ENCODE data around the gene RAD18.

Gene RAD18

DNA sequence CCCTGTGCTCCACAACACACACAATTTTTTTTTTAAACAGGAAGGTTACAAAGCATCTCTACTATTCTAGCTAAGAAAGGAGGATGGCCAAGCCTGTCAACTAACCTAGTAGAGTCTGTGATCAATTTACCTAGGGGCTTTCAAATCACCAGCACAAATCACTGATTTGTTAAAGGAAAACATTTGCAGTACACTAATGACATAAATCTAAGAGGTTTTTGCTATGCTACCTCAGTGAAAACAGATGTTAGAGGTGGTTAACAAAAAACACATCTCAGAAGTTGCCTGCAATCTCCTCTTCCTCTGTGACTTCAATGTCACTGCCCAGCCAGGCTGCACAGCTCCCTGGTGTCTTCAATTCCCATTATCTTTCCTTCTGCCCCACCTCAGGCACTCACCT is 72.0 kb downstream of the RAD18 start:
- no peak for DNase-seq

DNA sequence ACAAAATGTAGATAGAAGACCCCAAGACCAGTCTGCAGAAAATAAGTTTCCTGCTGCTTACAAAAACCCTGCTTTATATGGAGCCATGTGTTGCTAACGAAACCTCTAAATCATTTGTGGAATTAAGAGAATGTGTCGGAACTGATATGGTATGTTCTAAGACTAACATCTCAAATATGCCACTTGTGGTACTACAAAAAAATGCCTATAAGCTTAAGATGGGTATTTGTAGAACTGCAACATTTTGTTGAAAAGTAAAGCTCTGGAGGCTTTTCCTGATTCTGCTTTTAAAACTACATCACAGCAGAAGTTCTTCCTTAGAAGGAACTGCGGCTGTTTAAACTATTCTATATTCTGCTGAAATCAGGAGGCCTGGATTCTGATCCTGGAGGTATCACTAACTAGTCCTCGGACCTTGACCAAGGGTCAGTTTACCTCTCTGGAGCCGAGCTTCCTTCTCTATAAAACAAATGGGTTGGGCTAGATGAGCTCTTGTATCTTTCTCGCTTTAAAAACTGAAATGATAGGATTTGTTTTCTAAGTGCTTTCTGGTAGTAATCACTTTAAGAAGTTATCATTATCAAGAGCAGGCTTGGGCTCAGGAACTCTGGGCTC is 74.9 kb downstream of the RAD18 start:
- no peak for DNase-seq

DNA sequence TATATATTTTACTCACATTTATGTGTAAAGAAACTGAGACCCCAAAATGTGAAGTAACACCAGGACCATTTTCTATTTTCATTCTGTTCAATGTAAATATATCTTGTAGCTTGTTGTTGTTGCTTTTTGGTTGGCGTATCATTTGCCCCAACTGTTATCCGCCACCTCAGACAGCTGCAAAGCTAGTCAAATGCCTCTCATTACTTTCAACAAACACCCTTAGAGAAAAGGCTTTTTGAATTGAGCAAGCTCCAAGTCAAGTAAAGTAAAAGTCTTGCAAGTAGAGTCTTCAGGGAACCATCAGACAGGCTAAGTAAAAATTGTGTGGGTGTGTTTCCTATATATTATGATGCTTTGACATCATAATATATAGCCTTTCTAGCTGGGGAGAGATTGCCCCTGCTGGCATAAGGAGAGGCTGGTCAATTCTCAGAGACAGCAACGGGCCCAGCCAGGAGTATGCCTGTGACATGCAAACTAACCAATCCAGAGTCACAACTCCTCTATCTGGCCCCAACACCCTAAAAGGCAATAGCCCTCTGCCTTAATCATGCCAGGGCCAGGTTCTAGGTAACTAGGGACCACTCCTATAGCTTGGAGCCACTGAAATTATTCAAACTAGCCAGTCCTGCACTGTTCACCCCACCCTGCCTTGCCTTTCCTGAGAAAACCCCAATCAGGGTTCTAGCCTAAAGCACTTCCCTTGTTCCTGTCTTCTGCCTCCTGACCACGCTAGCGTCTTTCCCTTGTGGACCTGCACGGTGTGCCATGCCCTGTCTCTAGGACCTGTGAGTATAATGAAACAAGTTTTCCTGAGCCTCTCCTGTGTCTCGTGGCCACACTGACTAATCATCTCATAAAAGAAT is 75.6 kb downstream of the RAD18 start:
- no peak for DNase-seq

DNA sequence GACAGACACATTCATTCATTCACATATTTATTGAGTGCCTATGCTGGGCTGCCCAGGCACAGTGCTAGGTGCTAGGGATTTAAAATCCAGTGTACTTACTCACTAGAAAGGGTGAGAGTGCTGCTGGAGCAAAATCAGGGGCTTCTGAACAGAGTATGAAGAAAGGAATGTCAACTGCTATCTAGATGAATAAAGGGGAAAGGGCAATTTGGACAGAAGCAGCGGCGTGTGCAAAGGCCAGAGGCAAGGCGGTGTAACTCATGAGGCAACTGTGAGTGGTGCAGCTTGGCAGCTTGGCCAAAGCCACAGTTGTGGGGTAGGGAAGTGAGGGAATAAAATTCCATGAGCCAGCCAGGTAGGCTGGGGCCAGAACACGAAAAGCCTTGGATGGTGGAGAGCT is 76.7 kb downstream of the RAD18 start:
- no peak for DNase-seq

DNA sequence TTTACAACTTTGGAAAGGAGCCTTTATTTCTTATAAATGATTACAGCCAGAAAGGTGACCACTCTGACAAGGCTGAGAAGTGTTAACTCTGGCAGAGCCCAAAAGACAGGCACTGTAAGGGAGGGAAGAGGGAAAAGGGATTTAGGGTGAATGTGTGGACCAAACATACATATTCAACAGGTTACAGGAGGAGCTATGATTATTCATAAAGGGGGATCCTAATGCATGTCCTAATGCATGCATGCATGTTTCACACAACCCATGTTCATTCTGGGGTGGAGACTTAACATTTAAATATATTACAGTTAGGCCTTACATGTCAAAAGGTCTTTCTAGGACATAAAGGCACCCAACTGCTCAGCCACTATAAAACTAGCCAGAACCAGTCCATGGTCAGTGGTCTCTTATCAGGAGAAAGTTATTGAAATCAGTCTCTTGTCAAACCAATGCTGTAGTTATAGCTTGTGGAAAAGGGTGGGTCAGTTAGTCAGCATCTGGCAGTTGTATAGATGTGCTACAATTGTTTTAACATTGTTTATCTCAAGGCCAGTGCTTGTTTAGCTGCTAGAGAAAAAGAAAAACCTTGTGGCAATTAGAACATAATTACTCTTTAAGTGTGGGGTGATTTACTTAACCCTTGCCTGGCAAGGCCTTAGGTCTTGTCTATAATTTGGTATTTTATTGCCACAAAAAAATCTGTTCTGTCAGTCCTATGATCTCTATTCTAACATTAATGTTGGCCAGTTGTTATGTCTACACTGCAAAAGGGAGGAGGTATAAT is 77.5 kb downstream of the RAD18 start:
- DNase-seq: no peak

DNA sequence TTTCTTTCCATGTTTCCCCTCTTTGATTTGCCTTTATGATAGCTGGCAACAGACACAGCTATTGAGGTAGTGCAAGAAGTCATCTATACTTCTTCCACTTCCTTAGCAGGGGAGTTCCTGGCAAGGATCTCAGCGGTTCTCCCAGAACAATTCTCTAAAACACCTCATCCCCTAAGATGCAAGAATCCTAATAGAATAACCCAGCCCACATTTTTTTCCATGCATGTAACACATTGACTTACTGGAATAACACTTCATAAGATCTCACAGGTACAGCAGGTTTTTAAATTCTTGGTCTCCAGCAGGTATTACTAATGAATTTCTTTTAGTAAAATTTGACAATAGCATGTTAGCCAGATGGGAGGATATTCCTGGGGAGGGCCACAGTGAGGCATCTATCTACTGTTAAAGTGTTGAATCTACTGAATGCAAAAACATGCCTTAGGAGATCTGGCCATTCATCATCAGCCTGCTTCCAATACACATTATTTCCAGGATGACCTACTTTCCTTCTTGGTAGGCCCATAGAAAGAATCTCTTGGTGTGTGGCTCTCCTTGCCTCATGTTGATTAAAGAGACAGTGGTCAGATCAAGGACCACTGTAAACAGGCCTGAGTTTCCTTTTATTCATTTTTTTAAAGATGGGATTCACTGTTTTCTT is 78.5 kb downstream of the RAD18 start:
- DNase-seq: no peak

DNA sequence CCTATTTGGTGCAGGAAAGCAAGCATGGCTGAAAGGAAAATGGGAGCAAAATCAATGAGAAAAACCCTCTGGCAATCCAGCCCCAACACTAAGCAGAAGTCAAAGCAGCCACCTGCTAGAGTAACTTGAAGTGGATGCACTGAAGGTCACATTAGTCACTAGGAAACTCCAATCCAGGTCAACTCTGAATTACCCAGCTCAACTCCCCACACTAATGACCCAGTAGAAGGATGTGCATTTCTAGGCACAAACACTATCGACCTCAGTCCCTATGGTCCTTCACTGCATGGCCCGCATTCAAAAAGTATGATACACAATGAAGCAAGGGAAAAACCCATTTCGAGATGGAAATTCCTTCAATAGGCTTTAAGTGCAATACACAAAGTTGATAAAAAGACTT is 80.6 kb downstream of the RAD18 start:
- DNase-seq: no peak

DNA sequence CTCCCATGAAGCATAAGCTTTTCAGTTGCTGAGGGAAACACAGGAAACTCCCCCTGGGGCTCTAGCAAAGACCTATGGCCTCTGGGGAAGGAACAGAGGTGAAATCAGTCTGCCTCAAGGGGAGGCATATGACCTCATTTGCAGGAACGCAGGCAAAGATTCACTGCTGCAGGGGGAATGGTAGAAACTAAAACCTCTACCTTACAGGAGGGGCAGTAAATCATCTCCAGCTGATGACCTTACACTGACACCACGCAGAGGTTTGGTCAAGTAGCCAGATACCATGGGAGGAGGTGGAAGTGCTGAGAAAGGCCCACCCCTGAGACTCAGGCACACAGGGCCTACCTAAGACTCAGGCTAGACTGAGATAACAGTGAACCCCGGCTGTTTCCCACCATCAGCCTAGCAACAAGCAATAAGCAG is 81.1 kb downstream of the RAD18 start:
- no peak for DNase-seq

DNA sequence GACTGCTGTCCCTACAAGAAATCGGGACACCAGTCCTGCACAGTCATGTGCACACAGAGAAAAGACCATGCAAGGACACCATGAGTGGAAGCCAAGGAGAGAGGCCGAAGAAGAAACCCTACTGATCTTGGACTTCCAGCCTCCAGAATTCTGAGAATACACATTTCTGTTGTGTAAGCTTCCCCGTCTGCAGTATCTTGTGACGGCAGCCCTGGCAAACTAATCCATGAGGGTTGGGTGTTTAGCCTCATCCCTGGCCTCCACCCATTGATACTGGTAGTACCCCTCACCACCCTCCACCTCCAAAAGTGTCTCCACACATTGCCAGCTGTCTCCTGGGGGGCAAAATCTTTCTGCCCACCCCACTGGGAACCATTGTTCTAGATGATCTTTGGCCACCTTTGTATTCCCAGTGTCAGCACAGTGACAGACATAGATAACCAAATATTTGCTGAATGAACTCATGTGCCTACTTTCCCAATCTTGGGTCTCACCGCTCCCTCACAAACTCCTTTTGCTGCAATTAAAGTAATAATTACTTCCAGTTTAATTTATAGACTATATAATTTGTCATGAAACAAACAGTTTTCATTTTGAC is 83.8 kb downstream of the RAD18 start:
- no peak for DNase-seq

DNA sequence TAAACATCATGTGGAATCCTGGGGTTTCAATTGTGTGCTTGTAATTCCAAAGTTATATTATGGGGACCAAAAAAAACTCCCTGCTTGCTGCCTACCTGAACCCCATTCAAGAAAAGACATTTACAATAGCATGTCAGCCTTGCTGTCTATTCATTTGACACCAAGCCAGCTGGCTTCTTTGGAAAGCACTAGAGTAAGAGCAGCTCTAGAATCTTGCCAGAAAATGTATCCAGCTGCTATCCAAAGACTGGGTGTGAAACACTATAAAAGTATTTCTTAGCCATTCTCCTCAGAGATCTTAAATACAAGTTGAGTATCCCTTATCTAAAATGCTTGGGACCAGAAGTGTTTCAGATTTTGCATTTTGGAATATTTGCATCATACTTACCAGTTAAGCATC is 87.4 kb downstream of the RAD18 start:
- no peak for DNase-seq

DNA sequence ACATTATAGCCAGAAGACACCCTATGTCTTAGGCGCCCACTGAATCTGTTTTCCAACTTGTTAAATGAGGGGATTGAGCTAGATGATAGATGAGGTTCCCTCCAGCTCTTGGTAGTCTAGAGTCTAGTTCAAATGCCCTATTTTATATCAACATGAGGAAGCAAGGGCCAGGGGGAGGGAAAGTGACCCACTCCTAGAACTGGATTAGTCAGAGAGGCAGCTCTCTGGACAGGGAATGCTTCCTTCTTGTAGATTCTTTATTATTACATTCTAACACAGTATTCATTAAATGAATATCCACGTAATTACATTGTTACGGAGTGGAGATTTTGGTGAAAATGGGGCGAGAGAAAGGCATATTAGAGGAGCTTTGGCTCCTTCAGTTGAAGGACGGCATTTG is 89.5 kb downstream of the RAD18 start:
- no peak for DNase-seq

DNA sequence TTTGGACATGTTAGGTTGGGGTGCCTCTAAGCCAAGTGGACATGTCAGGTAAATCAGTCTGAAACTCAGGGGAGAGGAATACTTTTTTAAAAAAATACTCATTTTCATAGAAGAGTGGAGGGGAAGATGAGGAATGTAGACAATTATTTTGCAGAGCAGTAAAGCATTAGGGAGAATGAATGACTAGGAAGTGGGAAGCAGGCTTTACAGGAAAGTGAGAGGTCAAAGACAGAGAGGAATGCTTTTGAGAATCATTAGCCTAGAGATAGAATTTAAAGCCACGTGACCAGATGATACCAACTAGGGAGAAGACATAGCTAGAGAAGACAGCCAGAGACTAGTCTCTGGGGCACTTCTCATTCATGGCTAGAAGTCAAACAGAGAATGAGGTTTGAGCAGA is 91.0 kb downstream of the RAD18 start:
- no peak for DNase-seq

DNA sequence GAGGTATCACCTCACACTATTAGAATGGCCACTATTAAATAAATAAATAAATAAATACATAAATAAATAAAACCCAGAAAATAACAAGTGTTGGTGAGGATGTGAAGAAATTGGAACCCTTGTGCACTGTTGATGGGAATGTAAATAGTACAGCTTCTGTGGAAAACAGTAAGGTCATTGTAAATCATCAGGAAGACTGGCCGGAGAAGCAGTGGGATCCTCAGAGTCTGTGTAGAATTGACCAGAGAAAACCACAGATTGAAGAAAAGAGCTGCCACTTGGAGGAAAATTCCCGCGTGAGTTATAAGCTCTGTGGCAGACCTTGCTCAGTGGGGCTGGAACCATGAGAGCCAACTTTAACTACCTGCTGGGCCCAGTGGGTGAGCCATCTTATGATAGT is 92.0 kb downstream of the RAD18 start:
- DNase-seq: no peak

DNA sequence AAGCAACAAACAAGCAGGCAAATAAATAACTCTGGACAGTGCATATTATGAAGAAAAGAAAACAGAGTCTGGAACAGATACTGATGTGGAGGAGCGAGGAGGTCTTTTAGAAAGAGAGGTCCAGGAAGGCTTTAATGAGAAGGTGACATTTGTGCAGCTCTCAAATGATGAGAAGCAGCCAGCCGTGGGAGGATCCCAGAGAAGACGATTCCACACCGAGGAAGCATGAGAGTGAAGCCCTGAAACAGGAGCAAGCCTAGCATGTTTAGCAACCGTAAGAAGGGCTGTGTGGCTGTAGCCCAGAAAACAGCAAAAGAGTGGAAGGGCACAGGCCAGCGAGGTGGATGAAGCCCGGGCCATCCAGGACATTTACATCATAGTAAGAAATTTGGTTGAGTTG is 93.1 kb downstream of the RAD18 start:
- no peak for DNase-seq

DNA sequence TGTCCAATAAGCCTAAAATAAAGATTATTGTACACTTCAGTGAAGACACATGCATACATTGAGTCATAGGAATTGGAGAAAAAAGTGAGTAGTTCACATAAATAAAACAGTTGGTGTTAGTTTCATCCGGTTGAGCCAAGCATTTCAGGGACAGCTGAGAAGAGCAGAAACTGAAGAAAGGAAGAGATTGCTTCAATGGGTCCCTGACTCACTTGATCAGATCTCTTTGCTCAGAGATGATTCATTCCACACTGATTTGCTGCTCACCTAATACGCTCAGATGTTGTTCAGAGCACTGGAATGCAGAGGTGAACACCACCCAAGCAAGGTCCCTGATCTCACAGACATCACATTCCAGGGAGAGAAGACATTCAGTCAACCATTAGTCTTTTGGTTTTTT is 93.7 kb downstream of the RAD18 start:
- DNase-seq: no peak

DNA sequence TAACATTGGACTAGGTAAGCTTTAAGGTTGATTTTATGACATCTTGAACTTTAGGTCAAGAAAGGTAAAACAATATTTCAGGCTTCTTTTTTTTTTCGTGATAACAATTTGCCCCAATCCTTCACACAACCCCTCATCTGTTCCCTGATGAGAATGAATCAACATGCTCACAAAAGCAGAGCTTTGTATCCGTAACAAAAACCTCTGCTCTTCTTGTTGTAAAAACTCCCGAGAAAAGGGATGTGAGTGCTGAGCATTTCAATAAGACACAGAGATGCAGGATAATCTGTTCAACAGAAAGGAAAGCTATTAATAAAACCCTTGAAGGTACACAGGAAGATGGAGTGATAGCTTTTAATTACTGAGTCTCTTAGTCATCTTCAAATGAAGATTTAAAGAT is 94.3 kb downstream of the RAD18 start:
- DNase-seq: no peak

DNA sequence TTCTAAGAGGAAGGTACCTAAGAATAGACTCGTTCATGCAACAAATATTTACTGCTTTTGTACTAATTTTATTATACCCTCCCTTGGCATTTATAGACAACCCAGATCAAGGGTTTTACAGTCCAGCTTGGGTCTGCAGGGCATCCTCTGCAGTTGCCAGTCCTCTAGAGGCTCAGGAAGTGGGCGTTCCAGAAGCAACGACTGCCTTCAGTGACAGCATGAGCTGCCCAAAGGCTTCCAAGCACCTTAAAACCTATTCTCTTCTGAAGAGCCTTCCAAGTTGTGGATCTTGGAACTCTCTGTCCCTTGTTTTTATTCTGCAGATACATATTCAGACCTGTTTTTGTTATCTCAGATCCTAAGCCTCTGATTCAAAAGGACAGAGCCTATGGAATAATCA is 95.6 kb downstream of the RAD18 start:
- no peak for DNase-seq

DNA sequence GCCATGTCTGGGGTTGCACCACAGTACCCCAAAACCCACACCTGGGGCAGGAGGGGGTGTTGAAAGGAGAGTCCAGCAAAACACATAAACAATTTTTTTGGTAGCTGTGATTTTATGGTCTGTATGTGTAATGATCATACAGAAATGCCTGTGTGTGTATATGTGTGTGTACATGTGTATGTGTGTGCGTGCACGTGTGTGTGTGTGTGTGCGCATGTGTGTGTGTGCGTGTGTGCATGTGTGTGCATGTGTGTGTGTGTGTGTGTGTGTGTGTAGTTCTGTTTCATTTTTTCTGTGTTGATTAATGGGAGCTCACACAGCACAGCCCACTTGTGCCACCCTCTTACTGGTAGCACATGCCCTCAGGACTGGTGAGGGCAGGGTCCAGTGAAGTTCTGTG is 97.6 kb downstream of the RAD18 start:
- DNase-seq: no peak

DNA sequence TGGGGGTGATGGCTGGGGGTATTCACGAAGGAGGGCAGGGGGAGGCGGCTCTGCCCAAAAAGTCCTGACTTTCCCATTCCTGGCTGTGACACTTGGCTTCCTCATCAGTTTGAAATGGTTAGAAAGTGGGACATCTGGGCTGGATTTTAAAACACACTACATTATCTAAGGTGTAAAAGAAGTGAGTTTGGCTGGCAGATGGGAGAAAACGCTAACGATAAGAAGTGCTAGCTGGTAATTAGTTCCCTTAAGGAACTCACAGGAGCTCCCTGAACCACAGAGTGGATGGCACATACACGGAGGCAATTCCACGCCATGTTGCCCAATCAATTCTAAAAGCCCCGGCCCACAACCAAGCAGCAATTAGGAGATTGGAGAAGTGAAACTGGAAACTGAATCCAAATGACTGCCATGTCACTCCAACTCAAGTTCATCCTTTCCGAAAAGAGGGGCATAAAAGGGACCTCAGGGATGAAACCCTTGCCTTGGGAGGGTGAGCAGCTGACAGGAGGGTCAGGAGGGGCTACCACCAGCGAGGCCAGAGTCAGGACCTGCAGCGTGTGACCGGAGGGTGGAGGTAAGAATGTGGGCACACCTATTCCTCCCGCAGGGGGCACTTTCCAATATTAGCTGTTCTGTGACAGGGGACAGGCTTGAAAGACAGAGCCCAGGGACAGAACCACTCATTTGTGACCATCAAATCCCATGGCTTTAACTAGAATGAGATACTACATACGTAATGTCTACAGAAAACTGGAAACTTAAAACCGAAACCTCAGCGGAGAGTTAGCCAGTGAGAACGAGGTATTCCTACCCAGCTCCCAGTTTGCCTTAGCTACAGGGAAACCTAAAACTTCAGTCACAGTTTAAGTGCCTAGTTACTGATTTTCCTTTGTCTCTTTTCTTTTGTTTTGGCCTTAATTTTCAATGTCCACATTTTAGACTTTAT is 98.6 kb downstream of the RAD18 start:
- DNase-seq: no peak

DNA sequence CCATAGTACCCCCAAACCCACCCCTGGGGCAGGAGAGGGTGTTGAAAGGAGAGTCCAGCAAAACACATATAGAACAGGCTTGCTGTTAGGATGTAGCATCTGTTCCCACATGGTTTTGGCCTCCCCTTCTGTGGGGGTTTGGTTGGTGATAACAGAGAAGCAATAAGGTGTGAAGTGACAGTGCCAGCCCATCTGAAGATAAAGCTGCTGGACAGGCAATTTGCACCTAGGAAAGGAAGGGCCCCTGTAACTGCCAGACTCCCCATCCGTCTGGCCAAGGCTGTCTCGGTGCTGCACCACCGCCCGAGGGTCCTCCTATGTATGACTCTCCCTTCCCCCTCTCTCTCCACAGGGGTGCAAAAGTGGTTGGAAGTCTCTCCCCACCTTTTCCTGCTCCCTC is 99.4 kb downstream of the RAD18 start:
- no peak for DNase-seq

DNA sequence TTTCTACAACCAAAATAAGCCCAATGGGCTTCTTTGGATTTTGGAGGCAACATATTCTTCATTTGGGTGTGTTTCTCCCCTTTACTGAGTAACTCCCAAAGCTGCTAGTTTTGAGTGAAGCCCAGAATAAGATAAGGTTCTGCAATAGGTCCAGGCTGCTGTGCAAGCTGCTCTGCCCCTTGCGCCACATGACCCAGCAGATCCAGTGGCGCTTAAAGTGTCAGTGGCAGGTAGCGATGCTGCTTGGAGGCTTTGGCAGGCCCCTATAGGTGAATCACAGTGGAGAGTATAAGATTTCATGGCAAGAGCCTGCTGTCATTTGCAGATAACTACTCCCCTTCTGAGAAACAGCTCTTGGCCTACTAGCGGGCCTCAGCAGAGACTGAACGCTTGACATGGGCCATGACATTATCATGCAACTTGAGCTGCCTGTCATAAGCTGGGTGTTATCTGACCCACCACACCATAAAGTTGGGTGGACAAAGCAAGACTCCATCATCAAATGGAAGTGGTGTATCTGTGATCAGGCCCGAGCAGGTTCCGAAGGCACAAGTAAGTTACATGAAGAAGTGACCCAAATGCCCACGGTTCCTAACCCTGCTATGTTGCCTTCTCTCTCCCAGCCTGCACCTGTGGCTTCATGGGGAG is 105.4 kb downstream of the RAD18 start:
- no peak for DNase-seq

Measured in NCI-H2081 (cell line).